ENCODE data around the gene PAPOLG.
A peak's percentile ranks its signal among the peaks of the same experiment; 100 is the strongest.
"Not testable (repeated sequence)": the region's sequence is repeated elsewhere in the genome, so short reads cannot be mapped to it uniquely, and the experiment has no call there.

Gene PAPOLG

GRCh38 chr2:60778352-60778751 lies 22.3 kb downstream of the PAPOLG start:
- no peak for DNase-seq

GRCh38 chr2:60779426-60779825 lies 23.4 kb downstream of the PAPOLG start:
- DNase-seq: no peak

GRCh38 chr2:60780721-60781120 lies 24.7 kb downstream of the PAPOLG start:
- DNase-seq: no peak

- no peak for DNase-seq
Observed at GRCh38 chr2:60793169-60793568, 37.1 kb downstream of the PAPOLG start.

GRCh38 chr2:60794271-60794863 lies 38.3 kb downstream of the PAPOLG start:
- peak; percentile 26 for DNase-seq

GRCh38 chr2:60796573-60797509 lies 40.8 kb downstream of the PAPOLG start:
- DNase-seq: peak; percentile 30

- no peak for DNase-seq
Observed at GRCh38 chr2:60804473-60804872, 48.4 kb downstream of the PAPOLG start.

GRCh38 chr2:60806595-60806987 lies 50.5 kb downstream of the PAPOLG start:
- DNase-seq: no peak

- DNase-seq: peak; percentile 40
Observed at GRCh38 chr2:60806988-60807681, 51.1 kb downstream of the PAPOLG start.

- no peak for DNase-seq
Observed at GRCh38 chr2:60808330-60808801, 52.3 kb downstream of the PAPOLG start.

- DNase-seq: no peak
Observed at GRCh38 chr2:60811491-60812375, 55.7 kb downstream of the PAPOLG start.

GRCh38 chr2:60817191-60817590 lies 61.1 kb downstream of the PAPOLG start:
- not testable (repeated sequence) for DNase-seq

GRCh38 chr2:60818272-60818671 lies 62.2 kb downstream of the PAPOLG start:
- DNase-seq: peak; percentile 30

- DNase-seq: peak; percentile 77
Observed at GRCh38 chr2:60819155-60819862, 63.2 kb downstream of the PAPOLG start.

GRCh38 chr2:60819936-60820335 lies 63.9 kb downstream of the PAPOLG start:
- no peak for DNase-seq

- no peak for DNase-seq
Observed at GRCh38 chr2:60820416-60821132, 64.5 kb downstream of the PAPOLG start.

- no peak for DNase-seq
Observed at GRCh38 chr2:60821133-60821469, 65.0 kb downstream of the PAPOLG start.

GRCh38 chr2:60821587-60822302 lies 65.7 kb downstream of the PAPOLG start:
- DNase-seq: no peak

- no peak for DNase-seq
Observed at GRCh38 chr2:60822987-60823386, 66.9 kb downstream of the PAPOLG start.

GRCh38 chr2:60823694-60824305 lies 67.7 kb downstream of the PAPOLG start:
- DNase-seq: no peak
